ENCODE data around the gene E4F1.

The E4F1 gene

DNA sequence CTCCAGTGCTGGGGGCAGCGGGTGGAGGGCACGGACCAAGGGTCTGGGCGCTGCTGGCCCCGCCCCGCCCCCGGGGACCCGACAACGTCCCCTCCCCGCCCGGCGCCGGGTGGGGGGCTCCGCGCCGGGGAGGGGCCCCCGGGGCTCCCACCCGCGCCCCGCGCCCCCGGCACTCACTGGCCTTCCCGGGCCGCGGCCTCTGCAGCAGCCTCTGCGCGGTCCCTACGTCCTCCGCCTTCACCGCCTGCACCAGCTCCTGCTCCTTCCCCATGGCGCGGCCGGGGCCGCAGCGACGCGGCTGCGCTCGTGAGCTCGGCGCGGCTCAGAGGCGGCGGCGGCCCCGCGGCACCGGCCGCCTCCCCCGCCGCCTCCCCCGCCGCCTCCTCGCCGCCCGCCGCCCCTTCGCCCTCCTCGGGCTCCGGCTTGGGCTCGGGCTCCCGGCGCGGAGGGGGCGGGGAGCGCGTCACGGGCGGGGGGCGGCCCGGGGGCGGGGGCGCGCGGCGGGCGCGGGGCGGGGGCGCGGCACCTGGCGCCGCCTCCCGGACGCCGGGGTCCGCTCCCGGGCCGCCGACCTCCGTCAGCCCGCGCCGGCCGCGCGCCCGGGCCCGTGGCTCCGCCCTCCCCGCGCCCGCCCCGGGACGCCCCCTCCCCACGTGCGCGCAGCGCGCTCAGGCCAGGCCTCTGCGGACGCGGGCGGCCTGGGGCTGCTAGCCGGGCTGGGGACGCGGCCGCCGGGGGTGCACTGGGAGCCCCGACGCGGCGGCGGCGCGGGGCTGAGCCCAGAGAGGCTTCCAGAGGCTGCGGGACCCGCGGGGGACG, 27.0 kb upstream of the E4F1 start, which contains the start of gene CASKIN1:
Gene CASKIN1, minus strand, starts transcription at position 444 of the 819 bp plus-strand sequence. Its CDS starts 173 bp downstream, at position 271.
- peak within 1 kb of the TSS in 1 of 2 experiments; percentile 51; a peak in 2 of 4 replicates for H3K4me3 ChIP-seq (ENCODE audit: low read depth in 1 of 2, low read length in 2 of 2)
- no peaks in the 10 kb centered on the region for H3K36me3 ChIP-seq (ENCODE audit: insufficient read depth, low read length)
- H2AFZ ChIP-seq (ENCODE audit: low read depth, low read length): no peak within 1 kb of the TSS

DNA sequence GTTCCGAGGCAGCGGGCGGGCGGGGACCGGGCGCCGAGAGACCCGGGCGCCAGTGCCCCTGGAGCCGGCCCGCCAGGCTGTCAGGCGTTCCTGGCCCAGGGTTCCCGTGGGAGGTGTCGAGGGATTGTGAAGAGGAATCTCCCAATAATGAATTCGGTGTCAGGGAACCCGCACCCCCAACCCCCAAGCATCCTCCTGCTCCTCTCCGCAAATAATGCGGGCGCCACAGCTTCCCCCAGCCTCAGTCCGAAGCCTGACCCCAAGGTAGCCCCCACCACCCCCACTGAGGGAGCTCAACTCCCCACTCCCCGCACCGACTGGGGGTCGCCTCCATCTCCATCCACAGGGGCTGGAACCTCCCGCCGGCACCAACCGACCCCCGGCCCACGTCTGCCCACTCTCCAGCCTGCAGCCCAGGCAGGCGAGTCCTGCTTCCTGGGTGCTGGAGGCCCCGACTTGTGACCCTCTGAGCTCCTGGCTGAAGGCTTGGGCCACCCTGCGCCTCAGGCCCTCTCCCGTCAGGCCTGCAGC, 26.3 kb upstream of the E4F1 start:
- H3K27me3 ChIP-seq (ENCODE audit: insufficient read depth, low read length, poor library complexity): peaks cover 49% of the 10 kb centered on the region
- H3K9me3 ChIP-seq (ENCODE audit: insufficient read depth, low read length, severe bottlenecking): no peaks in the 10 kb centered on the region
- H3K4me3 ChIP-seq (ENCODE audit: low read depth in 1 of 2, low read length in 2 of 2): no peak overlapping the region
- peaks cover 12% of the 10 kb centered on the region for H3K4me1 ChIP-seq (ENCODE audit: insufficient read depth, low read length)
- no peaks in the 10 kb centered on the region for H3K79me2 ChIP-seq (ENCODE audit: insufficient read depth, low read length)
- no peaks in the 10 kb centered on the region for H3K36me3 ChIP-seq (ENCODE audit: insufficient read depth, low read length)
- no peak overlapping the region for H3K9ac ChIP-seq (ENCODE audit: low read depth, low read length)
- ATAC-seq (ENCODE audit: insufficient read depth, low read depth): no peak
- no peak for DNase-seq
- H3K27ac ChIP-seq (ENCODE audit: low read length): no peak overlapping the region
- H3K4me2 ChIP-seq (ENCODE audit: insufficient read depth, low read length): no peak overlapping the region
- no peak for TF ChIP-seq CTCF (IDR thresholded peaks at IDR 0.05; ENCODE audit: borderline replicate concordance, extremely low read depth, low read length, poor library complexity, severe bottlenecking)
- TF ChIP-seq EZH2 (IDR thresholded peaks at IDR 0.05; ENCODE audit: borderline replicate concordance, low read depth, low read length, severe bottlenecking): no peak
- H4K20me1 ChIP-seq (ENCODE audit: insufficient read depth, low read length): peaks cover 16% of the 10 kb centered on the region
- H2AFZ ChIP-seq (ENCODE audit: low read depth, low read length): no peak overlapping the region

More for the DNA sequence above, 27.0 kb upstream of the E4F1 start, which contains the start of gene CASKIN1:
- no peak for TF ChIP-seq EZH2 (IDR thresholded peaks at IDR 0.05; ENCODE audit: borderline replicate concordance, low read depth, low read length, severe bottlenecking)
- Histone ChIP-seq H4K20me1 (ENCODE audit: insufficient read depth, low read length) (peaks cover 16% of the 10 kb centered on the region), H3K27me3 (ENCODE audit: insufficient read depth, low read length, poor library complexity) (peaks cover 49% of the 10 kb centered on the region), H3K27ac (ENCODE audit: low read length) (no peak within 1 kb of the TSS), H3K4me2 (ENCODE audit: insufficient read depth, low read length) (peak within 1 kb of the TSS; percentile 69), H3K79me2 (ENCODE audit: insufficient read depth, low read length) (no peaks in the 10 kb centered on the region), H3K9ac (ENCODE audit: low read depth, low read length) (peak within 1 kb of the TSS; percentile 45; the same call in 1 of the 2 replicates), H3K4me1 (ENCODE audit: insufficient read depth, low read length) (peaks cover 12% of the 10 kb centered on the region), H3K9me3 (ENCODE audit: insufficient read depth, low read length, severe bottlenecking) (no peaks in the 10 kb centered on the region)
- DNase-seq: no peak
- peak; percentile 66 for ATAC-seq (ENCODE audit: insufficient read depth, low read depth)

GRCh38 chr16:2197765-2198164, 25.6 kb upstream of the E4F1 start:
- no peak overlapping the region for H3K9ac ChIP-seq (ENCODE audit: low read depth, low read length)
- H3K4me1 ChIP-seq (ENCODE audit: insufficient read depth, low read length): peaks cover 12% of the 10 kb centered on the region
- no peak overlapping the region for H2AFZ ChIP-seq (ENCODE audit: low read depth, low read length)
- H3K9me3 ChIP-seq (ENCODE audit: insufficient read depth, low read length, severe bottlenecking): no peaks in the 10 kb centered on the region
- no peak for TF ChIP-seq EZH2 (IDR thresholded peaks at IDR 0.05; ENCODE audit: borderline replicate concordance, low read depth, low read length, severe bottlenecking)
- TF ChIP-seq CTCF (IDR thresholded peaks at IDR 0.05; ENCODE audit: borderline replicate concordance, extremely low read depth, low read length, poor library complexity, severe bottlenecking): no peak
- no peak overlapping the region for H3K4me3 ChIP-seq (ENCODE audit: low read depth in 1 of 2, low read length in 2 of 2)
- H3K27me3 ChIP-seq (ENCODE audit: insufficient read depth, low read length, poor library complexity): peaks cover 49% of the 10 kb centered on the region
- H3K27ac ChIP-seq (ENCODE audit: low read length): no peak overlapping the region
- H4K20me1 ChIP-seq (ENCODE audit: insufficient read depth, low read length): peaks cover 16% of the 10 kb centered on the region
- no peak overlapping the region for H3K4me2 ChIP-seq (ENCODE audit: insufficient read depth, low read length)
- DNase-seq (no peak), ATAC-seq (ENCODE audit: insufficient read depth, low read depth) (no peak)
- no peaks in the 10 kb centered on the region for H3K36me3 ChIP-seq (ENCODE audit: insufficient read depth, low read length)
- no peaks in the 10 kb centered on the region for H3K79me2 ChIP-seq (ENCODE audit: insufficient read depth, low read length)

DNA sequence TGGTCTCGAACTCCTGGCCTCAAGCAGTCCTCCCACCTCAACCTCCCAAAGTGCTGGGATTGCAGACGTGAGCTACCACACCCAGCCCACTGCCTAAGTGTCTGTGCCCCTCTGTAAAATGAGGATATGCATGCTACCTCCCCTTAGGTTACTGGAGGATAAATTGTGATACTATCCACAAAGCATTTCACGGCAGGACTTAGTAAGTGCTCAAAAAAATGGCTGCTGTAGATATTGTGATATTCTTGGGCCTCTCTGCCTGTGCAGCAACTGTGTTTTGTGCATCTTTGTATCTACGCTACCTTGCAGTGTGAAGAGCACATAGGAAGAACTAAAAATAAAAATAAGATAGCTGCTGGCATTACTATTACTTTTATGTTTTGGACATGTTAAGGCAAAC, 25.1 kb upstream of the E4F1 start:
- Histone ChIP-seq H3K9me3 (ENCODE audit: insufficient read depth, low read length, severe bottlenecking) (no peaks in the 10 kb centered on the region), H3K36me3 (ENCODE audit: insufficient read depth, low read length) (no peaks in the 10 kb centered on the region), H3K79me2 (ENCODE audit: insufficient read depth, low read length) (no peaks in the 10 kb centered on the region), H3K27ac (ENCODE audit: low read length) (no peak overlapping the region), H2AFZ (ENCODE audit: low read depth, low read length) (no peak overlapping the region), H3K4me1 (ENCODE audit: insufficient read depth, low read length) (peaks cover 12% of the 10 kb centered on the region), H3K9ac (ENCODE audit: low read depth, low read length) (no peak overlapping the region), H3K4me3 (ENCODE audit: low read depth in 1 of 2, low read length in 2 of 2) (no peak overlapping the region), H3K27me3 (ENCODE audit: insufficient read depth, low read length, poor library complexity) (peaks cover 49% of the 10 kb centered on the region), H3K4me2 (ENCODE audit: insufficient read depth, low read length) (no peak overlapping the region), H4K20me1 (ENCODE audit: insufficient read depth, low read length) (peaks cover 15% of the 10 kb centered on the region)
- no peak for TF ChIP-seq EZH2 (IDR thresholded peaks at IDR 0.05; ENCODE audit: borderline replicate concordance, low read depth, low read length, severe bottlenecking)
- no peak for TF ChIP-seq CTCF (IDR thresholded peaks at IDR 0.05; ENCODE audit: borderline replicate concordance, extremely low read depth, low read length, poor library complexity, severe bottlenecking)
- no peak for ATAC-seq (ENCODE audit: insufficient read depth, low read depth)
- no peak for DNase-seq
